HAP-1 (cell line): ENCODE data around the gene INO80D.

ENCODE experiments used
- DNase-seq, 2 experiments: peaks; one replicate each; pipeline ENCODE4 v3.0.0-alpha.2; 2016 to 2020; ENCODE audit warnings: low spot score in 2 of 2
- H3K27me3 ChIP-seq: fragments of 250-450 bp; sonication (Bioruptor Pico); 2 replicates; pipeline ENCODE4 v1.5.1; 2020; ENCODE audit warnings: low read depth, mild to moderate bottlenecking, moderate library complexity
- H3K36me3 ChIP-seq: fragments of 250-450 bp; sonication (Bioruptor Pico); replicated peaks from 2 replicates; pipeline ENCODE4 v1.5.1; 2020; ENCODE audit warnings: mild to moderate bottlenecking
- H3K4me1 ChIP-seq: fragments of 250-450 bp; sonication (Bioruptor Pico); 2 replicates; pipeline ENCODE4 v1.5.1; 2020; ENCODE audit warnings: mild to moderate bottlenecking
- H3K4me3 ChIP-seq: fragments of 250-450 bp; sonication (Bioruptor Pico); 2 replicates; pipeline ENCODE4 v1.5.1; 2020; ENCODE audit warnings: mild to moderate bottlenecking, moderate library complexity
- H3K9me3 ChIP-seq: fragments of 250-450 bp; sonication (Bioruptor Pico); 2 replicates; pipeline ENCODE4 v1.5.1; 2020; ENCODE audit warnings: mild to moderate bottlenecking, moderate library complexity
- in situ Hi-C: fragments of 300-500 bp; cut with MboI; formaldehyde crosslinking; loops from 3 replicates; pipeline ENCODE4 v1.14.3; 2020; ENCODE audit warnings: low sequenced_read_pairs, inconsistent platforms, mixed read lengths

The INO80D gene

DNA sequence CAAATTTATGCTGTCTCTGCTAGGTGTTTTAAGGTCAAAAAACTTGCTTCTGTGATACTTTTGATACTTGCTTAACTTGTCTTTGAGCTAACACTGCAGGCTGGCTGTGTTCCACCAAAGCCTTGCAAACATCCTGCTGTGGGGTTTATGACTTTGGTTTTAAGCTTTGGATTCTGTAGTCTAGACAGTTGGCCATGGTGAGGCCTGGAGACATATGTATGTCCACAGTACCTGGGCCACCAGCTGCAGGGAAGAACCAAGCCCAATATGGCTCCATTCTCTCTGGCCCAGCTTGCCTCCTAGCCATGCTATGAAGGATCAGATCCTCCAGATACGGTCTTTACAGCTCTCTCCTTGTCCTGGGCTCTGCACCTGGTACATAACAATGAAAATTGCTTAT, 113.9 kb downstream of the INO80D start:
- Histone ChIP-seq H3K4me1 (no peaks in the 10 kb centered on the region), H3K9me3 (no peaks in the 10 kb centered on the region), H3K27me3 (peaks cover 3% of the 10 kb centered on the region; the same call in 1 of the 2 replicates), H3K4me3 (no peak overlapping the region), H3K36me3 (no peaks in the 10 kb centered on the region)
- no peak for DNase-seq
- in situ Hi-C loops, result no loop called here

GRCh38 chr2:205970348-205970747, 115.6 kb downstream of the INO80D start:
- no peak for DNase-seq
- no peak overlapping the region for H3K4me3 ChIP-seq
- in situ Hi-C loops, result no loop called here
- H3K9me3 ChIP-seq, result no peaks in the 10 kb centered on the region
- H3K27me3 ChIP-seq, result peaks cover 3% of the 10 kb centered on the region; the same call in 1 of the 2 replicates
- no peaks in the 10 kb centered on the region for H3K4me1 ChIP-seq
- H3K36me3 ChIP-seq, result no peaks in the 10 kb centered on the region

GRCh38 chr2:205969584-205969983, 116.4 kb downstream of the INO80D start:
- Histone ChIP-seq H3K36me3 (no peaks in the 10 kb centered on the region), H3K4me3 (no peak overlapping the region), H3K4me1 (no peaks in the 10 kb centered on the region), H3K9me3 (no peaks in the 10 kb centered on the region), H3K27me3 (peaks cover 3% of the 10 kb centered on the region; the same call in 1 of the 2 replicates)
- in situ Hi-C loops, result no loop called here
- no peak for DNase-seq

- H3K4me3 ChIP-seq, result no peak overlapping the region
- peaks cover 3% of the 10 kb centered on the region; the same call in 1 of the 2 replicates for H3K27me3 ChIP-seq
- no peaks in the 10 kb centered on the region for H3K9me3 ChIP-seq
- no peak for DNase-seq
- H3K36me3 ChIP-seq, result no peaks in the 10 kb centered on the region
- no peaks in the 10 kb centered on the region for H3K4me1 ChIP-seq
- in situ Hi-C loops, result no loop called here
Observed at GRCh38 chr2:205967391-205968075, 118.4 kb downstream of the INO80D start.

DNA sequence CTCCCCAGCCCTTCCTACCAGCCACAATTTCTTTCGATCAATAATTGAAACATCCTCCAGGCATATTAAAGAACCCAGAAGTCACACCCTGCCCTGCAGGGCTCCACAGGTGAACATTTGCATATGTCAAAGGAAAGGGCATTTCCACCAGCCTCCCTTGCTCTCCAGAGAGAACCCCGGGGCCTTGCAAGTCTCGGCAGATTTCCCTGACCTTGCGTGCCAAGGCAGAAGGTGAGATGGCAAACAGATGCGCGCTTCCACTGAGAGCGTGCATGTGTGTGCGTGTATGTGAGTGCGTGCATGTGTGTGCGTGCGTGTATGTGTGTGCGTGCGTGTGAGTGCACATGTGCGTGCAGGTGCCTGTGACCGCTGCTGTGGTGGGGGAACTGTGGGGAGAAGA, 120.3 kb downstream of the INO80D start:
- Histone ChIP-seq H3K4me3 (no peak overlapping the region), H3K27me3 (peaks cover 3% of the 10 kb centered on the region; the same call in 1 of the 2 replicates), H3K4me1 (no peaks in the 10 kb centered on the region), H3K9me3 (no peaks in the 10 kb centered on the region), H3K36me3 (no peaks in the 10 kb centered on the region)
- in situ Hi-C loops, result no loop called here
- no peak for DNase-seq

DNA sequence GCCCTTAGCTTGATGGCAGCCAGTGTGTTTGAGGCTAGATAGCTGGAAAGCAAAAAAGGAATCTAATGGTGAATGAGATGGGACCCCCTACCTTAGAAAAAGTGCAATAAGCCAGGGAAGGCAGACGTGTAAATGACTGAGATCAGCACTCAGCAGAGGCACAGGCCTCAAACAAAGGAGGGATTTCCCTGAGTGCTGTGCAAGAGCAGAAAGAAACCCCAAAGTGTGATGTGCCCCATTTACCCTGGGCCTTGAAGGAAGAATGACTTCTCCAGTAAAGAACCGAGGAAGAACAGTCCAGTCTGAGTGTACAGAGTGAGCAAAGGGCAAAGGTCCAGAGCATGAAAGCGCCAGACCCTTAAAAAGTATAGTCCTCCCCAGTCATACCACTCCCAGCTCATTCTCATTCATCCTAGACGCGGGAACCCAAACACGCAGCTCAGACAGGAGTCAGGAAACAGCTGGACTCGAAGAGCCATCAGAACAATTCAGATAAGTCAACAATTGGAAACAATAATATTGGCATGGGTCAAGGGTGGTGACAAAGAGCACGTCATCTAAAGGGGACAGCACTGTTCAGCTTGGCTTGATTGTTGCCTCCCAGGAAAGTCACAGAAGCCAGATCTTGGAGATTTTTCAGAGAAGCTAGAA, 121.7 kb downstream of the INO80D start:
- no peaks in the 10 kb centered on the region for H3K9me3 ChIP-seq
- 0 out of 2 replicates have a peak, but pooled peaks cover 3% of the 10 kb centered on the region for H3K27me3 ChIP-seq
- H3K4me1 ChIP-seq, result no peaks in the 10 kb centered on the region
- H3K4me3 ChIP-seq, result no peak overlapping the region
- no peaks in the 10 kb centered on the region for H3K36me3 ChIP-seq
- in situ Hi-C loops, result no loop called here
- no peak for DNase-seq

GRCh38 chr2:205959521-205959920, 126.5 kb downstream of the INO80D start:
- Histone ChIP-seq H3K36me3 (no peaks in the 10 kb centered on the region), H3K4me1 (no peaks in the 10 kb centered on the region), H3K4me3 (no peak overlapping the region), H3K27me3 (no peaks in the 10 kb centered on the region), H3K9me3 (no peaks in the 10 kb centered on the region)
- no peak for DNase-seq
- in situ Hi-C loops, result no loop called here

GRCh38 chr2:205957452-205958154, 128.4 kb downstream of the INO80D start:
- H3K36me3 ChIP-seq, result no peaks in the 10 kb centered on the region
- in situ Hi-C loops, result no loop called here
- no peak for DNase-seq
- H3K4me1 ChIP-seq, result no peaks in the 10 kb centered on the region
- H3K27me3 ChIP-seq, result no peaks in the 10 kb centered on the region
- no peaks in the 10 kb centered on the region for H3K9me3 ChIP-seq
- H3K4me3 ChIP-seq, result no peak overlapping the region

DNA sequence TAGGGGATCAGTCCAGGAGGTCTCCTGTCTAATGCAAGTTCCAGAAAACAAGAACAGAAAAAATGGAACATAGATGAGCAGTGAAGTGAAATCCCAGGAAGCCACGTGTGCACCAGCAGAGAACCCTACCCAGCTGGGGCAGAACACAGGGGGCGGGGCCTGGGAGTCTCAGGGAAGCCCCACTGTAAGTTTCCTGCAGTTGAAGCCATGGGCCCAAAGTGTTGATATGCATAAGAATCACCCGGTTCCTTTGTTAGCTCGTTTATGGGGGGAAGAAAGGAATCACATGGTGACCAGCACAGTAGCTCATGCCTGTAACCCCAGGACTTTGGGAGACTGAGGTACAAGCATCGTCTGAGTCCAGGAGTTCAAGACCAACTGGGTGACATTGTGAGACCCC, 131.3 kb downstream of the INO80D start:
- no peaks in the 10 kb centered on the region for H3K27me3 ChIP-seq
- no peak overlapping the region for H3K4me3 ChIP-seq
- no peaks in the 10 kb centered on the region for H3K4me1 ChIP-seq
- peak in 1 of 2 experiments; percentile 59 for DNase-seq
- H3K9me3 ChIP-seq, result no peaks in the 10 kb centered on the region
- H3K36me3 ChIP-seq, result no peaks in the 10 kb centered on the region
- in situ Hi-C loops, result no loop called here

DNA sequence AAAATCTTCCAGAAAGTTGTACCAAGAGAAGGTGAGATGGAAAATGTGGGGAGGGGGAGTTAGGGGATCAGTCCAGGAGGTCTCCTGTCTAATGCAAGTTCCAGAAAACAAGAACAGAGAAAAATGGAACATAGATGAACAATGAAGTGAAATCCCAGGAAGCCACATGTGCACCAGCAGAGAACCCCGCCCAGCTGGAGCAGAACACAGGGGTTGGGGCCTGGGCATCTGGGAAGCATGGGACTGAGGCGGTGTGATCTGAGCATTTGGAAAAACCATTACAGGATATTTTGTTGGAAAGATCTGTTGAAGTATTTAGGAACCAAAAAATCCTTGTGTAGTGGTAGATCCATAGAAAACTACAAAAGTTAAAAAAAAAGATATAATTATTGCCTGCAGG, 133.7 kb downstream of the INO80D start:
- Histone ChIP-seq H3K9me3 (no peaks in the 10 kb centered on the region), H3K36me3 (no peaks in the 10 kb centered on the region), H3K4me1 (no peaks in the 10 kb centered on the region), H3K4me3 (no peak overlapping the region), H3K27me3 (no peaks in the 10 kb centered on the region)
- DNase-seq, result no peak
- in situ Hi-C loops, result no loop called here

- H3K36me3 ChIP-seq, result no peaks in the 10 kb centered on the region
- H3K9me3 ChIP-seq, result no peaks in the 10 kb centered on the region
- no peak for DNase-seq
- H3K4me3 ChIP-seq, result no peak overlapping the region
- H3K27me3 ChIP-seq, result no peaks in the 10 kb centered on the region
- no peaks in the 10 kb centered on the region for H3K4me1 ChIP-seq
- in situ Hi-C loops, result no loop called here
Observed at GRCh38 chr2:205948883-205949282, 137.1 kb downstream of the INO80D start.

DNA sequence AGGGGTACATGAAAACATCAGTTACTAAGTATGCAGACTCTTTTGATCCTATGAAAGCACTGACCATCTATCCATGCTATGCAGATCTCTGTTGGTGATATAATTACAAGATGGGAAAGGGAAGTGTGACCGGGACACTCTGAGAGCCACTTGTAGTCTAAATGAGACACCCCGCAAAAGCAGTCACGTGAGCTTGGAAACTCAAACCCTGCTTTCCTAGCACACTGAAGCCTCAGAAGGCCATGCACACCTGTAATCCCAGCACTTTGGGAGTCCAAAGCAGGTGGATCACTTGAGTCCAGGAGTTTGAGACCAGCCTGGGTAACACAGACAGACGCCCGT, 137.5 kb downstream of the INO80D start:
- H3K36me3 ChIP-seq, result no peaks in the 10 kb centered on the region
- H3K4me1 ChIP-seq, result no peaks in the 10 kb centered on the region
- no peaks in the 10 kb centered on the region for H3K9me3 ChIP-seq
- no peak for DNase-seq
- in situ Hi-C loops, result no loop called here
- no peaks in the 10 kb centered on the region for H3K27me3 ChIP-seq
- H3K4me3 ChIP-seq, result no peak overlapping the region

- Histone ChIP-seq H3K4me1 (no peaks in the 10 kb centered on the region), H3K27me3 (no peaks in the 10 kb centered on the region), H3K9me3 (no peaks in the 10 kb centered on the region), H3K36me3 (no peaks in the 10 kb centered on the region), H3K4me3 (no peak overlapping the region)
- peak; percentile 52 to 80 for DNase-seq
- in situ Hi-C loops, result no loop called here
Observed at GRCh38 chr2:205947621-205948495, 138.1 kb downstream of the INO80D start.
